CD4-positive, alpha-beta T cell (primary cell): Measurements from ENCODE around the gene MTX3. TPM values are rescaled to one million over a fixed set of nuclear protein-coding genes. Genes with fewer than 3 reads are reported as not detected.

Experiments
- ATAC-seq: fragments of 200-7000 bp; cut with Tn5 transposase; one replicate; pipeline ENCODE4 v1.10.0; 2022; ENCODE audit warnings: mild to moderate bottlenecking; ENCODE audit not compliant: poor library complexity
- CTCF ChIA-PET: fragments of 350-600 bp; sonication (Branson Sonifier 250); formaldehyde crosslinking; loops from one replicate; lab custom pipeline; 2021; ENCODE audit warnings: antibody characterized with exemption, inconsistent platforms; lab: Charles Lee
- POLR2A ChIA-PET: fragments of 350-600 bp; sonication (Branson Sonifier 250); formaldehyde crosslinking; loops from one replicate; lab custom pipeline; 2021; ENCODE audit warnings: antibody characterized with exemption, inconsistent platforms; lab: Charles Lee
- DNase-seq, 14 experiments: peaks; one replicate each; pipeline ENCODE4 v3.0.0-alpha.2; 2013 to 2020; ENCODE audit warnings: mixed read lengths in 2 of 14
- H3K27ac ChIP-seq, 2 donors: one replicate each; pipeline versions ENCODE4 v1.5.1 to v1.7.0; 2013; ENCODE audit warnings: low read length in 2 of 2, low read depth in 1 of 2, mild to moderate bottlenecking in 1 of 2
- H3K27me3 ChIP-seq, 2 experiments: 1 replicate in 1 of 2; 2 replicates in 1 of 2; pipeline versions ENCODE4 v1.6.1 to v1.7.0; 2013; ENCODE audit warnings: low read length in 2 of 2, control low read depth in 1 of 2, mild to moderate bottlenecking in 1 of 2, moderate library complexity in 1 of 2; ENCODE audit not compliant: insufficient read depth in 2 of 2, control insufficient read depth in 1 of 2
- H3K36me3 ChIP-seq: one replicate; pipeline ENCODE4 v1.6.1; 2013; ENCODE audit warnings: low read length, control low read depth; ENCODE audit not compliant: insufficient read depth
- H3K4me1 ChIP-seq: one replicate; pipeline ENCODE4 v1.6.1; 2013; ENCODE audit warnings: low read length, control low read depth; ENCODE audit not compliant: insufficient read depth
- H3K4me3 ChIP-seq: one replicate; pipeline ENCODE4 v1.5.1; 2013; ENCODE audit warnings: mild to moderate bottlenecking, low read length, moderate library complexity
- H3K9me3 ChIP-seq, 2 experiments: 1 replicate in 1 of 2; 2 replicates in 1 of 2; pipeline versions ENCODE4 v1.6.1 to v1.7.0; 2013; ENCODE audit warnings: low read length in 2 of 2, mild to moderate bottlenecking in 2 of 2, control low read depth in 1 of 2, moderate library complexity in 1 of 2; ENCODE audit not compliant: control insufficient read depth in 1 of 2, insufficient read depth in 1 of 2
- H3K27ac Mint-ChIP-seq: one replicate; pipeline ENCODE4 v1.8.0; 2020; ENCODE audit warnings: mixed read lengths
- H3K27me3 Mint-ChIP-seq: one replicate; pipeline ENCODE4 v1.8.0; 2021; ENCODE audit warnings: mixed read lengths
- H3K36me3 Mint-ChIP-seq: one replicate; pipeline ENCODE4 v1.8.0; 2021; ENCODE audit warnings: low read depth, mixed read lengths
- H3K4me1 Mint-ChIP-seq: one replicate; pipeline ENCODE4 v1.8.0; 2021; ENCODE audit warnings: low read depth, mixed read lengths
- H3K4me3 Mint-ChIP-seq: one replicate; pipeline ENCODE4 v1.8.0; 2020; ENCODE audit warnings: mild to moderate bottlenecking, mixed read lengths
- H3K9me3 Mint-ChIP-seq: one replicate; pipeline ENCODE4 v1.8.0; 2020; ENCODE audit warnings: mixed read lengths
- intact Hi-C, 2 experiments: fragments of 100-400 bp; cut with DNase I in 1 of 2; cut with micrococcal nuclease in 1 of 2; formaldehyde crosslinking; loops; one replicate each; pipeline versions ENCODE4 v1.15.1 to v1.9.0; 2023 to 2025; cut with DNase I, micrococcal nuclease
- total RNA-seq, 174 experiments: library from RNA in 2 of 174; stranded (reverse) in 2 of 174; gene quantifications; one replicate each; pipeline ENCODE4 v1.2.3 and lab custom pipeline; 2021 to 2026
- TF ChIP-seq, protein P1 (sequence below): fragments of 200-600 bp; IDR thresholded peaks from one replicate; pipeline ENCODE4 v1.8.0; 2022; ENCODE audit warnings: antibody characterized with exemption, mild to moderate bottlenecking

Gene MTX3
- total RNA-seq, 2 experiments from 2014 or later, result 25.6 to 26.5 TPM

DNA sequence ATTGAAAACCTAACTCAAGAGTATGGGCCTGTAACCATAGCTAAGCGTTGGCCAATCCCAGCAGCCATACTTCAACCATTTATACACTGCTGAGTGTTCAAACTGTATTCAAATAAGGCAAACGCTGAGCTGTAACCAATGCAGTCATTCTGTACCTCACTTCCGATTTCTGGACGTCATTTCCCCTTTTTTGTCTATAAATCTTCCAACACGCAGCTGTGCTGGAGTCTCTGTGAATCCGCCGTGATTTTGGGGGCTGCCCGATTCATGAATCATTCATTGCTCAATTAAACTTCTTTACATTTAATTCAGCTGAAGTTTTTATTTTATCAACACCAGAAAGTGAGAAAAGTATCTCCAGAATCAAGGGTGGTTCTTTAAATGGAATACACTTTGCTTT lies 31.7 kb downstream of the MTX3 start:
- no peaks in the 10 kb centered on the region for H3K9me3 ChIP-seq
- Mint-ChIP-seq H3K36me3 (no peaks in the 10 kb centered on the region), H3K27me3 (peaks cover 11% of the 10 kb centered on the region), H3K4me1 (no peaks in the 10 kb centered on the region), H3K4me3 (no peak overlapping the region), H3K9me3 (no peaks in the 10 kb centered on the region), H3K27ac (no peak overlapping the region)
- no peaks in the 10 kb centered on the region for H3K27me3 ChIP-seq
- H3K4me1 ChIP-seq, result no peaks in the 10 kb centered on the region
- DNase-seq (no peak), ATAC-seq (no peak)
- H3K36me3 ChIP-seq, result no peaks in the 10 kb centered on the region
- intact Hi-C loops, result no loop called here
- no peak overlapping the region for H3K4me3 ChIP-seq
- ChIA-PET POLR2A (no interaction called here), CTCF (interaction anchor here (0.6 kb wide), 1 partner anchor 12 kb away, joined by 3 read pairs; no protein-coding TSS in a partner anchor)
- TF ChIP-seq, protein P1, sequence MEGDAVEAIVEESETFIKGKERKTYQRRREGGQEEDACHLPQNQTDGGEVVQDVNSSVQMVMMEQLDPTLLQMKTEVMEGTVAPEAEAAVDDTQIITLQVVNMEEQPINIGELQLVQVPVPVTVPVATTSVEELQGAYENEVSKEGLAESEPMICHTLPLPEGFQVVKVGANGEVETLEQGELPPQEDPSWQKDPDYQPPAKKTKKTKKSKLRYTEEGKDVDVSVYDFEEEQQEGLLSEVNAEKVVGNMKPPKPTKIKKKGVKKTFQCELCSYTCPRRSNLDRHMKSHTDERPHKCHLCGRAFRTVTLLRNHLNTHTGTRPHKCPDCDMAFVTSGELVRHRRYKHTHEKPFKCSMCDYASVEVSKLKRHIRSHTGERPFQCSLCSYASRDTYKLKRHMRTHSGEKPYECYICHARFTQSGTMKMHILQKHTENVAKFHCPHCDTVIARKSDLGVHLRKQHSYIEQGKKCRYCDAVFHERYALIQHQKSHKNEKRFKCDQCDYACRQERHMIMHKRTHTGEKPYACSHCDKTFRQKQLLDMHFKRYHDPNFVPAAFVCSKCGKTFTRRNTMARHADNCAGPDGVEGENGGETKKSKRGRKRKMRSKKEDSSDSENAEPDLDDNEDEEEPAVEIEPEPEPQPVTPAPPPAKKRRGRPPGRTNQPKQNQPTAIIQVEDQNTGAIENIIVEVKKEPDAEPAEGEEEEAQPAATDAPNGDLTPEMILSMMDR, result no peak
- H3K27ac ChIP-seq, result no peak overlapping the region

DNA sequence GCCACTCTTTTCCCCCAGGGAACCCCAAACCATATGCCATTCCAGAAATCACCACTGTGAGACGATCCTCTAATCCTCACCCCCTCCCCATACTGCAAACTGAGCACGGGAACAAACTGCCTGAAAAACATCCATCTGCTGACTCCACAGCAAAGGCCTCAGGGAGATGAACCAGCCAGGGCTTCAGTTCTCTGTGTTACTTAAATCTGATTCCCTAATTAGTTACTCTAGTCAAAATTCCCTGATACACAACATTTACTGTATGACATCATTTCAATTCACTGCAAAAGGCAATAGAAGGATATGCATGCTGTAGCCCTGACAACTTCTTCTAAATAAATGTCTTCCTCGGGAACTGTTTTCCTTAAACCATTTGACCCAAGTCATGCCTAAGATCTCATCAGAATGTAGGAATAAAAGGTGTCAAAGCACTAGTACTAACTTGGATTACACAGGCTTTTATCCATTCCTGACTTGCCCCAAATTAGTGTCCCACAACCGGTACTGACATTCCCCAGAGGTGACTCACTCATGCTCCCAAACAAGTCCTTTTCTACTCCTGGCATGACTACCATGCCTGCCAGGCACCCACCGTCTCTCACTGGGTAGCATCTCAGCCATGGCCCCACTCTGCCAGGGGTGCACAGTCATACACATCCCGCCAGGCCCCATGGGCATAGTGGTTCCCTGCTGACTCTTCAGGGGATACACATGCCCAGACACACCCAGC lies 35.0 kb downstream of the MTX3 start:
- intact Hi-C loops, result no loop called here
- H3K27ac ChIP-seq, result no peak overlapping the region
- Mint-ChIP-seq H3K4me3 (no peak overlapping the region), H3K4me1 (no peaks in the 10 kb centered on the region), H3K36me3 (no peaks in the 10 kb centered on the region), H3K27me3 (peaks cover 11% of the 10 kb centered on the region), H3K27ac (no peak overlapping the region), H3K9me3 (no peaks in the 10 kb centered on the region)
- no peak for ATAC-seq
- CTCF ChIA-PET, result no interaction called here
- no peaks in the 10 kb centered on the region for H3K27me3 ChIP-seq
- TF ChIP-seq, protein P1, result no peak
- H3K36me3 ChIP-seq, result no peaks in the 10 kb centered on the region
- no peak for DNase-seq
- no peaks in the 10 kb centered on the region for H3K4me1 ChIP-seq
- POLR2A ChIA-PET, result no interaction called here
- no peaks in the 10 kb centered on the region for H3K9me3 ChIP-seq
- H3K4me3 ChIP-seq, result no peak overlapping the region

DNA sequence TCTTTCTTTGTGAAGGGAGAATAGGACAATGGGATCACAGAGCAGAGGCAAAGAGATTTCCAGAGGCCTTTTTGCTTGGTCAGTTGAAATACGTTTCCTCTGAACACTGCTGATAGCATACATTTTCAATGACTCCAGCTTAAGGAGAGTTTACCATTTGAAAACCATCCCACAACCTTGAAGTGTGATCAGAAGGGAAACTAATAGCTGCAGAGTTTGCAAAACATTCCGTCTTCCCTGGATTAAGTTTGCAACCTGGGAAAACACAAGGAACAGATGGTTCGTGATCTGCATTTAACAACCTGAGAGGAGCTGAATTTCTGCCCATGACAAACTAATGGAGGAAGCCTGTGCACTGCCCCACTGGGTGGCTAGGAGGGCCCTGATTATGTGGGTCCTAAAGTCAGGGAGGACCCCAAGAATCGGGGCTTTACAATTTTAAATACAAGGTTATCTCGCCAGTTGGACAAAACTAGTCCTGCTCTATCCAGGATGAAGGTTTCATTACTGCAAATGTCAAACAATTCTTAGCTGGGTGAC lies 35.6 kb downstream of the MTX3 start:
- CTCF ChIA-PET, result no interaction called here
- Histone ChIP-seq H3K4me1 (no peaks in the 10 kb centered on the region), H3K27me3 (no peaks in the 10 kb centered on the region), H3K9me3 (no peaks in the 10 kb centered on the region), H3K4me3 (no peak overlapping the region), H3K27ac (no peak overlapping the region), H3K36me3 (no peaks in the 10 kb centered on the region)
- TF ChIP-seq, protein P1, result no peak
- Mint-ChIP-seq H3K36me3 (no peaks in the 10 kb centered on the region), H3K27ac (no peak overlapping the region), H3K9me3 (no peaks in the 10 kb centered on the region), H3K27me3 (peaks cover 11% of the 10 kb centered on the region), H3K4me1 (no peaks in the 10 kb centered on the region), H3K4me3 (no peak overlapping the region)
- no peak for ATAC-seq
- POLR2A ChIA-PET, result no interaction called here
- intact Hi-C loops, result no loop called here
- no peak for DNase-seq
